EL (cell line): ENCODE results near the gene LRRC56.

Experiments
- DNase-seq: peaks from one replicate; pipeline ENCODE4 v3.0.0-alpha.2; 2016

The LRRC56 gene

GRCh38 chr11:540583-541432, 3.5 kb downstream of the LRRC56 start:
- DNase-seq: no peak

GRCh38 chr11:541433-541885, 4.1 kb downstream of the LRRC56 start:
- DNase-seq: no peak

- DNase-seq: no peak
Measured at GRCh38 chr11:544817-545166, 7.5 kb downstream of the LRRC56 start.

- no peak for DNase-seq
Measured at GRCh38 chr11:545171-545570, 7.8 kb downstream of the LRRC56 start.

- DNase-seq: no peak
Measured at GRCh38 chr11:548700-549603, 11.6 kb downstream of the LRRC56 start.

- no peak for DNase-seq
Measured at GRCh38 chr11:550021-550745, 12.9 kb downstream of the LRRC56 start.

GRCh38 chr11:550746-551085, 13.4 kb downstream of the LRRC56 start:
- no peak for DNase-seq

GRCh38 chr11:551131-551530, 13.8 kb downstream of the LRRC56 start:
- DNase-seq: no peak

GRCh38 chr11:551596-551995, 14.3 kb downstream of the LRRC56 start:
- DNase-seq: no peak

- DNase-seq: no peak
Measured at GRCh38 chr11:553083-553987, 16.0 kb downstream of the LRRC56 start.

GRCh38 chr11:553988-554340, 16.6 kb downstream of the LRRC56 start:
- DNase-seq: no peak

GRCh38 chr11:554428-555226, 17.3 kb downstream of the LRRC56 start:
- DNase-seq: peak; percentile 54

- no peak for DNase-seq
Measured at GRCh38 chr11:555227-555779, 18.0 kb downstream of the LRRC56 start.

GRCh38 chr11:555780-556661, 18.7 kb downstream of the LRRC56 start:
- no peak for DNase-seq

GRCh38 chr11:556662-557256, 19.4 kb downstream of the LRRC56 start:
- DNase-seq: no peak

- DNase-seq: no peak
Measured at GRCh38 chr11:557328-558132, 20.2 kb downstream of the LRRC56 start.

- no peak for DNase-seq
Measured at GRCh38 chr11:558503-558902, 21.2 kb downstream of the LRRC56 start.

- no peak for DNase-seq
Measured at GRCh38 chr11:559020-559620, 21.8 kb downstream of the LRRC56 start.
